Activated CD4-positive, alpha-beta T cell treated with anti-CD3 and anti-CD28 coated beads, Interleukin-2, amount 50 U/mL, for 1 hour (primary cell): ENCODE data around the gene PHLDA2.

Experiments used
- DNase-seq: peaks from one replicate; pipeline ENCODE4 v3.0.0-alpha.2; 2020

PHLDA2 gene

GRCh38 chr11:2927851-2928604 is 1.2 kb downstream of the PHLDA2 start:
- no peak for DNase-seq

- no peak for DNase-seq
Observed at GRCh38 chr11:2927121-2927800, 2.0 kb downstream of the PHLDA2 start.

- no peak for DNase-seq
Observed at GRCh38 chr11:2926611-2927051, 2.6 kb downstream of the PHLDA2 start.

GRCh38 chr11:2924821-2925675 is 4.2 kb downstream of the PHLDA2 start:
- DNase-seq, result no peak

- DNase-seq, result no peak
Observed at GRCh38 chr11:2924381-2924780, 4.8 kb downstream of the PHLDA2 start.

- DNase-seq, result no peak
Observed at GRCh38 chr11:2923446-2924375, 5.5 kb downstream of the PHLDA2 start.

- DNase-seq, result no peak
Observed at GRCh38 chr11:2922655-2923054, 6.6 kb downstream of the PHLDA2 start.

GRCh38 chr11:2921742-2922493 is 7.3 kb downstream of the PHLDA2 start:
- DNase-seq, result no peak

- no peak for DNase-seq
Observed at GRCh38 chr11:2921261-2921660, 8.0 kb downstream of the PHLDA2 start.

- no peak for DNase-seq
Observed at GRCh38 chr11:2920343-2920742, 8.9 kb downstream of the PHLDA2 start.

GRCh38 chr11:2919837-2920236 is 9.4 kb downstream of the PHLDA2 start:
- no peak for DNase-seq

GRCh38 chr11:2919188-2919587 is 10.0 kb downstream of the PHLDA2 start:
- DNase-seq, result no peak

GRCh38 chr11:2917842-2918490 is 11.3 kb downstream of the PHLDA2 start:
- no peak for DNase-seq

GRCh38 chr11:2916892-2917645 is 12.2 kb downstream of the PHLDA2 start:
- DNase-seq, result no peak

- no peak for DNase-seq
Observed at GRCh38 chr11:2916114-2916891, 12.9 kb downstream of the PHLDA2 start.

GRCh38 chr11:2915473-2915872 is 13.7 kb downstream of the PHLDA2 start:
- no peak for DNase-seq

- DNase-seq, result no peak
Observed at GRCh38 chr11:2914455-2915195, 14.6 kb downstream of the PHLDA2 start.

GRCh38 chr11:2913776-2914175 is 15.4 kb downstream of the PHLDA2 start:
- no peak for DNase-seq

GRCh38 chr11:2913019-2913431 is 16.2 kb downstream of the PHLDA2 start:
- no peak for DNase-seq
